Ureter (tissue), 1 donor: ENCODE results near the gene SP140. TPM values are rescaled to one million over a fixed set of nuclear protein-coding genes. Genes with fewer than 3 reads are reported as not detected.

Experiments used
- DNase-seq: peaks from one replicate; pipeline ENCODE4 v3.0.0-alpha.2; 2020; ENCODE audit warnings: low spot score
- total RNA-seq: library from RNA; stranded (reverse); gene quantifications from one replicate; pipeline ENCODE4 v1.2.4, GENCODE V29; 2023
- donor health status: DM: yes; HTN: yes; CAD: no.

SP140 gene
- total RNA-seq, 1 donor from 2014 or later, result 2.7 TPM

- no peak for DNase-seq
Observed at GRCh38 chr2:230362030-230362691, 136.6 kb downstream of the SP140 start.

Other genes with a start within 250 kb of the SP140 start
- 9.2 TPM for gene SLC16A14, start 156.8 kb upstream of the SP140 start, total RNA-seq
- gene SP110, start 5.8 kb upstream of the SP140 start, total RNA-seq, result 26.1 TPM
- 39.0 TPM for gene SP140L, start 101.5 kb downstream of the SP140 start, total RNA-seq
- gene SP100, start 190.5 kb downstream of the SP140 start, total RNA-seq, result 129 TPM